ENCODE results near the gene CENPV.
"Not testable (repeated sequence)": the region's sequence is repeated elsewhere in the genome, so short reads cannot be mapped to it uniquely, and the experiment has no call there.

Gene CENPV

GRCh38 chr17:16353317-16354174, at the start of gene CENPV:
TSS of gene CENPV (minus strand) at chr17:16353469. CDS start at chr17:16353436, 33 bp downstream.
- H3K4me3 ChIP-seq (ENCODE audit: low read depth, low read length) = peak within 1 kb of the TSS; percentile 78
- peaks cover 12% of the 10 kb centered on the region for H3K4me1 ChIP-seq (ENCODE audit: control insufficient read depth, insufficient read depth, low read length)
- no peaks in the 10 kb centered on the region for H3K27me3 ChIP-seq (ENCODE audit: control insufficient read depth, insufficient read depth, low read length)
- no peaks in the 10 kb centered on the region for H3K9me3 ChIP-seq (ENCODE audit: control insufficient read depth, insufficient read depth, low read depth, low read length)
- peaks cover 14% of the 10 kb centered on the region for H3K36me3 ChIP-seq (ENCODE audit: control insufficient read depth, insufficient read depth, low read length)
- peak within 1 kb of the TSS; percentile 28; the same call in 1 of the 2 replicates for H3K27ac ChIP-seq (ENCODE audit: low read depth, low read length)
- H3K9ac ChIP-seq (ENCODE audit: low read length) = peak within 1 kb of the TSS; percentile 91

DNA sequence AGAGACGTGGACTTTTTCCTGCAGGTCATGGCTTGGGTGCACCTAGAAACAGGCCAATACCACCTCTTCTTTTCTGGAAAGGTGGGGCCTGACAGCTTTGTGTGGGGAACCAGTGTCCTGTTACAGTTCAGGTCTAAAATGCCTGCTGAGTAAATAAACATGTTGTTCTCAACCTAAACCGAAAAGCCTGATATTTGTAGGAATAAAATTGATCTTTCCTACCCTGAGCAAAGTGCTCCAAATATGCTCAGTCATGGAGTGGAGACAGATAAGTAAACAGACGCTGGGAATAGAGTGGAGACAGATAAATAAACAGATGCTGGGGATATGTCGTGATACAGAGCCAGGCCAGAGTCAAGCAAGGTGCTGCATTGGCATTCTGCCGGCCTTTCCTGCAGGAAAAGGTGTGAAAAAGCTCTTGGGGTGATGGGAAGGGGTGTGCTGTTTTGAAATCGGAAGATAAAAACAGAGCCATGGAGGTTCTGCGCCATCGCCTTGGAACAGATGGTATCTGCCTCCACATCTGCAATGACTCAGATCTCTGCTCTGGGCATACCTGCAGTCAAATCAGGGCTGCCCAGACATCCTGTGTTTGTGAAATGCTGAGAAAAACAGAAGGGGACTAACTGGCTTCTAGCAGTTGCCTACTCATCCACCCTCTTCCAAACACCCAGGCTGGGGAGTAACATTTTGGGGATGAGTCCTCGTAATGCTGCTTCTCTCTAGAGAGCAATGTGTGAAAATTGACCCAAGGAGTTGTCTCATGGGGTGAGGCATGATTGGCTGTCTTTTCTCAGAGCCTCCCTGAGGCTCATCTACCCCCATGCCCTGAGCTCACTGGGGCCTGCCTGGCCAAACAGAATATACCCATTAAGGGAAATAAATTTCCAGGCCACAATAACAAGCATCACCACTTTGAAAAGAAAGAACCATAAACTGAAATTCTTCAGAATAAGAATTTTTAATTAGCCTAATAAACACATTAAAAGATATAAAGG, 45.3 kb upstream of the CENPV start:
- H3K9ac ChIP-seq (ENCODE audit: low read length) = no peak overlapping the region
- no peaks in the 10 kb centered on the region for H3K9me3 ChIP-seq (ENCODE audit: control insufficient read depth, insufficient read depth, low read depth, low read length)
- no peaks in the 10 kb centered on the region for H3K36me3 ChIP-seq (ENCODE audit: control insufficient read depth, insufficient read depth, low read length)
- H3K4me1 ChIP-seq (ENCODE audit: control insufficient read depth, insufficient read depth, low read length) = peaks cover 11% of the 10 kb centered on the region
- H3K27me3 ChIP-seq (ENCODE audit: control insufficient read depth, insufficient read depth, low read length) = no peaks in the 10 kb centered on the region
- H3K4me3 ChIP-seq (ENCODE audit: low read depth, low read length) = no peak overlapping the region
- H3K27ac ChIP-seq (ENCODE audit: low read depth, low read length) = no peak overlapping the region

DNA sequence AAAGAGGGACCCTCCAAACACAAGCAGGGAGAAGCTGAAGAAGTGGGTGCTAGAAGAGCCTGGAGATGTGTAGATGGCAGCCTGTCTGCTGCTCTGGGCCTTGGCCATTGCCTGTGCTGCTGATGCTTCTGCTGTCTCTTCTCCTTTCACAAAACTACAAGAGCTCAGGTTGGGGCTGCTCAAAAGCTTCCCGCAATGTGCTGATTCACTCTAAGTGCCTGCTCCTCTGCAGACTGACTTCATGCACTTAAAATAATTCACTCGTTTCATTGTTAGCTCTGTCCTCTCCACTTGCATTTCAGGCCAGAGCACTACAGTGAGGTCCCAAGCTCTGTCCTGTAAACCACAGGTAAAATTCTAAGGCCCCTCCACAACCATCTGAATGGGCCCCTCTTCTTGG, 43.4 kb upstream of the CENPV start:
- H3K36me3 ChIP-seq (ENCODE audit: control insufficient read depth, insufficient read depth, low read length); H3K4me3 ChIP-seq (ENCODE audit: low read depth, low read length); H3K27me3 ChIP-seq (ENCODE audit: control insufficient read depth, insufficient read depth, low read length); H3K27ac ChIP-seq (ENCODE audit: low read depth, low read length); H3K9ac ChIP-seq (ENCODE audit: low read length); H3K9me3 ChIP-seq (ENCODE audit: control insufficient read depth, insufficient read depth, low read depth, low read length): not testable (repeated sequence)
- peaks cover 11% of the 10 kb centered on the region for H3K4me1 ChIP-seq (ENCODE audit: control insufficient read depth, insufficient read depth, low read length)

DNA sequence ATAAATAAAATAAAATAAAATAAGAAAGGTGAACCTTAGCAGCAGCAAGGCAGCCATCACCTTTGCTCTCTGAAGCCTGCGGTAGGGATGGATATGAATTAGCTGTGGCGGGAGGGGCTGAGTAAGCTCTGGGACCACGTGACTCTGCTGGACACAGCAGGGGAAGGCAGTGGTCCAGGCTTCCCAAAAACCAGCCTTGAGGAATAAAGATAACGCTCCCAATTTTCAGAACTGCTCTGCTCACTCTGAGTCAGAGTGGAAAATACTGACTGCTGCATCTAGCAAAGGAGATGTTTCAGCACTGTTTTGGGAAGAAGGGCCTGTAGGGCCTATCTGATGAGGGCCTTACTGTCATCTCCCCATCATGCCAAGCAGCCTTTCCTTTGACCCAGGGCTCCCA, 42.6 kb upstream of the CENPV start:
- H3K4me3 ChIP-seq (ENCODE audit: low read depth, low read length); H3K9ac ChIP-seq (ENCODE audit: low read length); H3K27ac ChIP-seq (ENCODE audit: low read depth, low read length); H3K36me3 ChIP-seq (ENCODE audit: control insufficient read depth, insufficient read depth, low read length); H3K9me3 ChIP-seq (ENCODE audit: control insufficient read depth, insufficient read depth, low read depth, low read length); H3K27me3 ChIP-seq (ENCODE audit: control insufficient read depth, insufficient read depth, low read length): not testable (repeated sequence)
- peaks cover 11% of the 10 kb centered on the region for H3K4me1 ChIP-seq (ENCODE audit: control insufficient read depth, insufficient read depth, low read length)

DNA sequence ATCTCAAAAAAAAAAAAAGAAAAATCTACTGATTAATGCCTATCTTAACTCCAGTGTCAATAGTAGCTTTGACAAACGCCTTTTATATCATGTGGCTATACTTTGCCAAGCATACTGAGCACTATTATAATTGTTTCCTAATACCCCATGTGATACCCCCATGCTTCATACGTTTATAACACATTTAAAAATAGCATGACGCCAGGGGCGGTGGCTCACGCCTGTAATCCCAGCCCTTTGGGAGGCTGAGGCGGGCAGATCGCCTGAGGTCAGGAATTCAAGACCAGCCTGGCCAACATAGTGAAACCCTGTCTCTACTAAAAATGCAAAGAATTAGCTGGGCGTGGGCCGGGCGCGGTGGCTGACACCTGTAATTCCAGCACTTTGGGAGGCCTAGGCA, 39.2 kb upstream of the CENPV start:
- not testable (repeated sequence) for H3K27ac ChIP-seq (ENCODE audit: low read depth, low read length); H3K9ac ChIP-seq (ENCODE audit: low read length); H3K4me1 ChIP-seq (ENCODE audit: control insufficient read depth, insufficient read depth, low read length); H3K9me3 ChIP-seq (ENCODE audit: control insufficient read depth, insufficient read depth, low read depth, low read length); H3K27me3 ChIP-seq (ENCODE audit: control insufficient read depth, insufficient read depth, low read length); H3K4me3 ChIP-seq (ENCODE audit: low read depth, low read length); H3K36me3 ChIP-seq (ENCODE audit: control insufficient read depth, insufficient read depth, low read length)

DNA sequence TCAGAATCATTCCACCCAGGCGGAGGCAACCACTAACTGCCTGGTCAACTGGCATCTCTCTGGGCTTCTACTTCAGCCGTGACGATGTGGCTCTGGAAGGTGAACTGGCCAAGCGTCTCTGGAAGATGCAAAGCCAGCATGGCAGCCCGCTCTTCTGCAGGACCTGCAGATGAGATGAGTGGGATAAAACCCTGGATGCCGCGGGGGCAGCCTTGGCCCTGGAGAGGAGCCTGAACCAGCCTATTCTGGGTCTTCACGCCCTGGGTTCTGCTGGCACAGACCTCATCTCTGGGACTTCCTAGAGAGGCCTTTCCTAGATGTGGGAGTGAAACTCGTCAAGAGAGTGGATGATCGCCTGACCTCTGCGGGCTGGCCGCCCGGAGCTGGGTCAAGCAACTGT, 38.2 kb upstream of the CENPV start:
- Histone ChIP-seq H3K9me3 (ENCODE audit: control insufficient read depth, insufficient read depth, low read depth, low read length) (no peaks in the 10 kb centered on the region), H3K4me3 (ENCODE audit: low read depth, low read length) (no peak overlapping the region), H3K27me3 (ENCODE audit: control insufficient read depth, insufficient read depth, low read length) (no peaks in the 10 kb centered on the region), H3K36me3 (ENCODE audit: control insufficient read depth, insufficient read depth, low read length) (no peaks in the 10 kb centered on the region), H3K9ac (ENCODE audit: low read length) (no peak overlapping the region), H3K27ac (ENCODE audit: low read depth, low read length) (no peak overlapping the region), H3K4me1 (ENCODE audit: control insufficient read depth, insufficient read depth, low read length) (peaks cover 5% of the 10 kb centered on the region)

GRCh38 chr17:16386126-16386507, 32.8 kb upstream of the CENPV start:
- Histone ChIP-seq H3K36me3 (ENCODE audit: control insufficient read depth, insufficient read depth, low read length) (peaks cover 21% of the 10 kb centered on the region), H3K9ac (ENCODE audit: low read length) (peak overlapping the region; percentile 63), H3K4me3 (ENCODE audit: low read depth, low read length) (peak overlapping the region; percentile 54), H3K27ac (ENCODE audit: low read depth, low read length) (peak overlapping the region; percentile 48; the same call in 1 of the 2 replicates)
- H3K4me1 ChIP-seq (ENCODE audit: control insufficient read depth, insufficient read depth, low read length); H3K9me3 ChIP-seq (ENCODE audit: control insufficient read depth, insufficient read depth, low read depth, low read length); H3K27me3 ChIP-seq (ENCODE audit: control insufficient read depth, insufficient read depth, low read length): not testable (repeated sequence)

GRCh38 chr17:16384557-16384956, 31.3 kb upstream of the CENPV start:
- Histone ChIP-seq H3K27ac (ENCODE audit: low read depth, low read length) (no peak overlapping the region), H3K36me3 (ENCODE audit: control insufficient read depth, insufficient read depth, low read length) (peaks cover 21% of the 10 kb centered on the region), H3K4me1 (ENCODE audit: control insufficient read depth, insufficient read depth, low read length) (peaks cover 5% of the 10 kb centered on the region), H3K9ac (ENCODE audit: low read length) (no peak overlapping the region), H3K27me3 (ENCODE audit: control insufficient read depth, insufficient read depth, low read length) (no peaks in the 10 kb centered on the region), H3K4me3 (ENCODE audit: low read depth, low read length) (no peak overlapping the region), H3K9me3 (ENCODE audit: control insufficient read depth, insufficient read depth, low read depth, low read length) (no peaks in the 10 kb centered on the region)

DNA sequence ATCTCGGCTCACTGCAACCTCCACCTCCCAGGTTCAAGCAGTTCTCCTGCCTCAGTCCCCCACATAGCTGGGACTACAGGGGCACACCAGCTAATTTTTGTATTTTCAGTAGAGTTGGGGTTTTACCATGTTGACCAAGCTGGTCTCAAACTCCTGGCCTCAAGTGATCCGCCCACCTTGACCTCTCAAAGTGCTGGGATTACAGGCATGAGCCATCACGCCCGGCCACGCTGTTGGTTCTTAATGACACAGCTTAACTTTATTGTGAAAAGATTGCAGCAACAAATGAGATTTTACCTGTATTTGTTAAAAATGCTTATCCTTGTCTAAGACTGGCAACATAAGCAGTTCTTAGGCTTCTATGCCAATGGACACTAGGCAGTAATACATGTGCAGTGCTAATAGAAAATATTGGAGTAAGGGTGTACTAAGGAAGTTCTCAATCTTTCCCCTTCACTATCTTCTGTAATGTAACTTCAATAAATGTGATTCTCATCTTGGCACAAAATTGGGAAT, 30.6 kb upstream of the CENPV start:
- H3K9ac ChIP-seq (ENCODE audit: low read length) = no peak overlapping the region
- no peaks in the 10 kb centered on the region for H3K27me3 ChIP-seq (ENCODE audit: control insufficient read depth, insufficient read depth, low read length)
- H3K4me3 ChIP-seq (ENCODE audit: low read depth, low read length) = no peak overlapping the region
- H3K36me3 ChIP-seq (ENCODE audit: control insufficient read depth, insufficient read depth, low read length) = peaks cover 21% of the 10 kb centered on the region
- no peaks in the 10 kb centered on the region for H3K9me3 ChIP-seq (ENCODE audit: control insufficient read depth, insufficient read depth, low read depth, low read length)
- H3K4me1 ChIP-seq (ENCODE audit: control insufficient read depth, insufficient read depth, low read length) = peaks cover 5% of the 10 kb centered on the region
- no peak overlapping the region for H3K27ac ChIP-seq (ENCODE audit: low read depth, low read length)

DNA sequence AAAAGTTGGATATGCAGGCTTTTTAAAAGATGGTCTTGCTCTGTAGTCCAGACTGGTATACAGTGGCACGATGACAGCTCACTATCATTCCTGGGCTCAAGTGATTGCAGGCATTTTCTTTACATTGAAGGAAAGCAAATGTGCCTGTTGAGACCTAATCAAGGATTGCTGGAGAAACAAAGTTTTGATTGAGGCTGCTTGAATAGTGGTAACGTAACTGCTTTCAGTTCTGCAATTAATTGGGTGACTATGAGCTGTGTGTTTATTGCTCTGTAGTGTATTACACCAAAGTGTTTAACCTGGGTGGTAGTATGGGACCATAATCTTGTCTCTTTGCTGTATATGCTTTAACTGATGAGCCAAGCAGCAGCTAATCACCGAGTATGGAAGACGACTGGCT, 29.9 kb upstream of the CENPV start:
- Histone ChIP-seq H3K27ac (ENCODE audit: low read depth, low read length) (no peak overlapping the region), H3K4me1 (ENCODE audit: control insufficient read depth, insufficient read depth, low read length) (peaks cover 9% of the 10 kb centered on the region), H3K27me3 (ENCODE audit: control insufficient read depth, insufficient read depth, low read length) (no peaks in the 10 kb centered on the region), H3K36me3 (ENCODE audit: control insufficient read depth, insufficient read depth, low read length) (peaks cover 21% of the 10 kb centered on the region), H3K9ac (ENCODE audit: low read length) (no peak overlapping the region), H3K4me3 (ENCODE audit: low read depth, low read length) (no peak overlapping the region), H3K9me3 (ENCODE audit: control insufficient read depth, insufficient read depth, low read depth, low read length) (no peaks in the 10 kb centered on the region)

- Histone ChIP-seq H3K27me3 (ENCODE audit: control insufficient read depth, insufficient read depth, low read length) (no peaks in the 10 kb centered on the region), H3K4me1 (ENCODE audit: control insufficient read depth, insufficient read depth, low read length) (peaks cover 4% of the 10 kb centered on the region; the same call in 1 of the 2 replicates)
Measured at GRCh38 chr17:16381496-16381820, 28.2 kb upstream of the CENPV start.

More at GRCh38 chr17:16381496-16381820, 28.2 kb upstream of the CENPV start:
- peak overlapping the region; percentile 98 for H3K9ac ChIP-seq (ENCODE audit: low read length)
- H3K27ac ChIP-seq (ENCODE audit: low read depth, low read length) = peak overlapping the region; percentile 99
- H3K9me3 ChIP-seq (ENCODE audit: control insufficient read depth, insufficient read depth, low read depth, low read length) = no peaks in the 10 kb centered on the region
- peak overlapping the region; percentile 75 for H3K4me3 ChIP-seq (ENCODE audit: low read depth, low read length)
- peaks cover 21% of the 10 kb centered on the region for H3K36me3 ChIP-seq (ENCODE audit: control insufficient read depth, insufficient read depth, low read length)
